Endothelial cell of umbilical vein (primary cell): ENCODE results near the gene CA11. TPM values are rescaled to one million over a fixed set of nuclear protein-coding genes. Genes with fewer than 3 reads are reported as not detected.

Experiments
- BruUV-seq: library from RNA; stranded (reverse); fragments of 400-500 nt; replicated peaks from 2 replicates; lab custom pipeline; 2021; lab: Mats Ljungman, UMichigan
- CTCF ChIA-PET: fragments of 300-600, 350-600 bp; sonication (Branson Sonifier 250); formaldehyde crosslinking; loops from one replicate; lab custom pipeline; 2021; ENCODE audit warnings: antibody characterized with exemption, inconsistent platforms; lab: Charles Lee
- POLR2A ChIA-PET: fragments of 300-600, 350-600 bp; sonication (Branson Sonifier 250); formaldehyde crosslinking; loops from one replicate; lab custom pipeline; 2021; ENCODE audit warnings: antibody characterized with exemption, inconsistent platforms; lab: Charles Lee
- DNase-seq: peaks from one replicate; pipeline ENCODE4 v3.0.0-alpha.2; 2011; ENCODE audit warnings: low read depth, low spot score
- FAIRE-seq: peaks from 2 replicates; lab custom pipeline; 2011; peaks lifted over from hg19 to GRCh38; lab: Jason Lieb, UNC
- H2AFZ ChIP-seq: 2 replicates; pipeline ENCODE4 v1.6.0; 2012; ENCODE audit warnings: low read depth, low read length, control low read depth, inconsistent platforms
- H3K27ac ChIP-seq: 2 replicates; pipeline ENCODE4 v1.5.1; 2011; ENCODE audit warnings: low read depth, mild to moderate bottlenecking, control low read depth, low read length, moderate library complexity; ENCODE audit not compliant: insufficient read depth
- H3K27me3 ChIP-seq, 2 experiments: 2 replicates each; pipeline versions ENCODE4 v1.6.0 to v1.6.1; 2011; ENCODE audit warnings: low read length in 2 of 2, mixed read lengths in 1 of 2; ENCODE audit not compliant: control insufficient read depth in 2 of 2, insufficient read depth in 2 of 2
- H3K36me3 ChIP-seq, 2 experiments: 2 replicates in 1 of 2; 3 replicates in 1 of 2; pipeline ENCODE4 v1.5.1; 2011; ENCODE audit warnings: low read length in 2 of 2, mild to moderate bottlenecking in 1 of 2, moderate library complexity in 1 of 2; ENCODE audit not compliant: control insufficient read depth in 2 of 2, insufficient read depth in 2 of 2; ENCODE audit errors: extremely low read depth in 1 of 2
- H3K4me1 ChIP-seq: 3 replicates; pipeline ENCODE4 v1.5.1; 2011; ENCODE audit warnings: mild to moderate bottlenecking, low read length; ENCODE audit not compliant: control insufficient read depth, insufficient read depth; ENCODE audit errors: extremely low read depth
- H3K4me2 ChIP-seq: 2 replicates; pipeline ENCODE4 v1.6.1; 2011; ENCODE audit warnings: low read length, control low read depth, mixed read lengths; ENCODE audit not compliant: insufficient read depth
- H3K4me3 ChIP-seq, 3 experiments: fragments of 200-600 bp in 1 of 3; sonication (generic), shearing (Covaris generic) in 1 of 3; replicated peaks in 1 of 3; 2 replicates each; pipeline ENCODE4 v1.5.1; 2011 to 2016; ENCODE audit warnings: control low read depth in 3 of 3, low read length in 3 of 3, mild to moderate bottlenecking in 2 of 3, inconsistent platforms in 1 of 3, low read depth in 1 of 3, moderate library complexity in 1 of 3; ENCODE audit not compliant: insufficient read depth in 1 of 3
- H3K79me2 ChIP-seq: 2 replicates; pipeline ENCODE4 v1.6.0; 2012; ENCODE audit warnings: low read length, inconsistent platforms; ENCODE audit not compliant: control insufficient read depth, insufficient read depth
- H3K9ac ChIP-seq: replicated peaks from 2 replicates; pipeline ENCODE3; 2011; ENCODE audit warnings: low read length, control low read depth; ENCODE audit not compliant: insufficient read depth; ENCODE audit errors: extremely low read depth
- H3K9me1 ChIP-seq: replicated peaks from 3 replicates; pipeline ENCODE4 v1.6.0; 2011; ENCODE audit warnings: mild to moderate bottlenecking, low read length; ENCODE audit not compliant: control insufficient read depth, insufficient read depth; ENCODE audit errors: extremely low read depth
- H3K9me3 ChIP-seq: replicated peaks from 2 replicates; pipeline ENCODE4 v1.5.1; 2012; ENCODE audit warnings: low read length, inconsistent platforms; ENCODE audit not compliant: control insufficient read depth, insufficient read depth
- H4K20me1 ChIP-seq: replicated peaks from 2 replicates; pipeline ENCODE3; 2011; ENCODE audit warnings: mild to moderate bottlenecking, low read length; ENCODE audit not compliant: control insufficient read depth, insufficient read depth; ENCODE audit errors: extremely low read depth
- CTCF ChIP-seq, 2 donors: IDR thresholded peaks; 1 replicate in 1 of 2; 2 replicates in 1 of 2; pipeline ENCODE4 v1.5.1; 2011; ENCODE audit warnings: low read length in 2 of 2, mild to moderate bottlenecking in 2 of 2, moderate library complexity in 2 of 2, control low read depth in 1 of 2, inconsistent platforms in 1 of 2, low read depth in 1 of 2; ENCODE audit not compliant: insufficient read depth in 1 of 2; ENCODE audit errors: extremely low read depth in 1 of 2
- FOS ChIP-seq: IDR thresholded peaks from 2 replicates; pipeline ENCODE4 v1.6.1; 2011; ENCODE audit warnings: mild to moderate bottlenecking, low read length, moderate library complexity, borderline replicate concordance; ENCODE audit not compliant: insufficient read depth
- GATA2 ChIP-seq: IDR thresholded peaks from 2 replicates; pipeline ENCODE4 v1.7.0; 2011; ENCODE audit warnings: low read depth, mild to moderate bottlenecking, moderate library complexity, mixed read lengths, low read length; ENCODE audit not compliant: insufficient read length, insufficient read depth
- MAX ChIP-seq: IDR thresholded peaks from 2 replicates; pipeline ENCODE4 v1.6.1; 2011; ENCODE audit not compliant: insufficient read depth, insufficient read length
- POLR2A ChIP-seq: IDR thresholded peaks from 2 replicates; pipeline ENCODE4 v1.6.1; 2012; ENCODE audit warnings: low read depth, mild to moderate bottlenecking, control low read depth, low read length
- POLR2AphosphoS5 ChIP-seq: IDR thresholded peaks from 2 replicates; pipeline ENCODE4 v1.6.1; 2012; ENCODE audit warnings: low read depth, mild to moderate bottlenecking, control low read depth, low read length, moderate library complexity; ENCODE audit not compliant: insufficient read depth
- dilution Hi-C: fragments of 300-500 bp; cut with MboI; formaldehyde crosslinking; loops from one replicate; pipeline ENCODE4 v1.15.0; 2019; ENCODE audit warnings: low sequenced_read_pairs; ENCODE audit not compliant: extremely low pct_ligation_motif_present
- intact Hi-C: fragments of 100-400 bp; cut with micrococcal nuclease; formaldehyde crosslinking; loops from one replicate; pipeline ENCODE4 v1.10.0; 2022
- polyA plus RNA-seq, 4 experiments: library from polyadenylated mRNA; depleted of rRNA in 3 of 4; stranded (reverse) in 3 of 4; unstranded in 1 of 4; fragments of >200 nt; gene quantifications; 2 replicates each; pipeline versions ENCODE4 v1.2.1 to v1.2.3, GENCODE V29; 2011 to 2012; ENCODE audit warnings: missing spikeins in 1 of 4
- total RNA-seq: library from RNA; stranded (reverse); gene quantifications from 2 replicates; pipeline ENCODE4 v1.2.3, GENCODE V29; 2021

Gene CA11
- total and polyA plus RNA-seq, 2 donors (not counting 3 experiments of a cell fraction or from before 2014, with no cell fraction given), result 2.8 to 4.7 TPM

GRCh38 chr19:48609571-48610108 lies 36.3 kb downstream of the CA11 start:
- H4K20me1 ChIP-seq, result no peaks in the 10 kb centered on the region
- TF ChIP-seq POLR2A, result no peak
- no peak for TF ChIP-seq GATA2
- TF ChIP-seq MAX, result no peak
- TF ChIP-seq FOS, result no peak
- H3K79me2 ChIP-seq, result no peaks in the 10 kb centered on the region
- ChIA-PET CTCF (interaction anchor here (0.8 to 2.4 kb wide), 9 partner anchors 12 to 259 kb away, joined by 3 to 16 read pairs (median 5); no protein-coding TSS in a partner anchor), POLR2A (interaction anchor here (1.3 kb wide), 1 partner anchor 9 kb away, joined by 15 read pairs; the partner anchor contains the start of genes RPL18 and SPHK2)
- no peaks in the 10 kb centered on the region for H3K36me3 ChIP-seq
- no peak overlapping the region for H3K27ac ChIP-seq
- H2AFZ ChIP-seq, result no peak overlapping the region
- FAIRE-seq, result no peak
- no peak overlapping the region for H3K4me2 ChIP-seq
- H3K9me3 ChIP-seq, result no peaks in the 10 kb centered on the region
- no peaks in the 10 kb centered on the region for H3K27me3 ChIP-seq
- no peak overlapping the region for H3K4me3 ChIP-seq
- dilution Hi-C loops (no loop called here), intact Hi-C loops (no loop called here)
- H3K4me1 ChIP-seq, result no peaks in the 10 kb centered on the region
- DNase-seq, result no peak
- no TSS peak for BruUV-seq
- H3K9ac ChIP-seq, result no peak overlapping the region
- H3K9me1 ChIP-seq, result no peaks in the 10 kb centered on the region

GRCh38 chr19:48608798-48609263 lies 37.2 kb downstream of the CA11 start:
- H3K79me2 ChIP-seq, result no peaks in the 10 kb centered on the region
- no TSS peak for BruUV-seq
- no peaks in the 10 kb centered on the region for H3K4me1 ChIP-seq
- H3K27ac ChIP-seq, result no peak overlapping the region
- peak; percentile 39 to 41 for TF ChIP-seq CTCF (IDR thresholded peaks at IDR 0.05; ENCODE audit: extremely low read depth in 1 of 2, insufficient read depth in 1 of 2, low read depth in 1 of 2, low read length in 2 of 2)
- TF ChIP-seq POLR2AphosphoS5, result no peak
- dilution Hi-C loops, result no loop called here
- H3K36me3 ChIP-seq, result no peaks in the 10 kb centered on the region
- ChIA-PET POLR2A (interaction anchor here (0.6 to 1.3 kb wide), 3 partner anchors 9 to 67 kb away, joined by 4 to 15 read pairs (median 6); partner anchors contain the start of genes RPL18 and SPHK2), CTCF (interaction anchor here (0.6 to 2.4 kb wide), 14 partner anchors 10 to 337 kb away, joined by 3 to 16 read pairs (median 5); partner anchors contain the start of genes RPL18 and SPHK2)
- H3K4me2 ChIP-seq, result no peak overlapping the region
- H2AFZ ChIP-seq, result peak overlapping the region; percentile 50
- H3K4me3 ChIP-seq, result no peak overlapping the region
- H3K9me3 ChIP-seq, result no peaks in the 10 kb centered on the region
- DNase-seq (no peak), FAIRE-seq (peak; percentile 47)
- no peaks in the 10 kb centered on the region for H3K9me1 ChIP-seq
- no peaks in the 10 kb centered on the region for H4K20me1 ChIP-seq
- H3K27me3 ChIP-seq, result no peaks in the 10 kb centered on the region
- intact Hi-C loops, result no loop called here
- H3K9ac ChIP-seq, result no peak overlapping the region
